ENCODE data around the gene TAF1C. TPM values are rescaled to one million over a fixed set of nuclear protein-coding genes. Genes with fewer than 3 reads are reported as not detected.

The TAF1C gene
- total RNA-seq, 1 donor from 2014 or later, result 30.2 TPM

- no peak overlapping the region for H3K4me3 ChIP-seq
- no peaks in the 10 kb centered on the region for H3K9me3 ChIP-seq
- peaks cover 0 to 39% of the 10 kb centered on the region in 2 donors for H3K36me3 ChIP-seq
- H3K4me1 ChIP-seq, result peaks cover 36% of the 10 kb centered on the region
- no peaks in the 10 kb centered on the region for H3K27me3 ChIP-seq
- peak overlapping the region; percentile 80 for H3K27ac ChIP-seq
- intact Hi-C loops (cut with DNase I), result loop anchor here (10.0 kb wide), 1 partner anchor 223 kb away; the partner anchor contains the start of gene OSGIN1
- DNase-seq (ENCODE audit: extremely low spot score in 2 of 2), result no peak
- no peak for TF ChIP-seq POLR2A (IDR thresholded peaks at IDR 0.05)
- no peak for TF ChIP-seq CTCF (IDR thresholded peaks at IDR 0.05)
- TF ChIP-seq POLR2AphosphoS5 (IDR thresholded peaks at IDR 0.05; ENCODE audit: insufficient read depth in 1 of 2, low read depth in 1 of 2), result no peak
Observed at GRCh38 chr16:84177741-84178073, 9.2 kb downstream of the TAF1C start.

GRCh38 chr16:84176192-84177053, 10.4 kb downstream of the TAF1C start:
- no peak for DNase-seq (ENCODE audit: extremely low spot score in 2 of 2)
- intact Hi-C loops (cut with DNase I), result loop anchor here (10.0 kb wide), 1 partner anchor 222 kb away; the partner anchor contains the start of gene OSGIN1
- H3K4me3 ChIP-seq, result no peak overlapping the region
- H3K9me3 ChIP-seq, result no peaks in the 10 kb centered on the region
- TF ChIP-seq POLR2AphosphoS5 (IDR thresholded peaks at IDR 0.05; ENCODE audit: insufficient read depth in 1 of 2, low read depth in 1 of 2) (no peak), POLR2A (IDR thresholded peaks at IDR 0.05) (no peak), CTCF (IDR thresholded peaks at IDR 0.05) (no peak)
- peaks cover 0 to 26% of the 10 kb centered on the region in 2 donors for H3K36me3 ChIP-seq
- H3K27ac ChIP-seq, result peak overlapping the region; percentile 80
- no peaks in the 10 kb centered on the region for H3K27me3 ChIP-seq
- H3K4me1 ChIP-seq, result peaks cover 36% of the 10 kb centered on the region

GRCh38 chr16:84175350-84176081, 11.3 kb downstream of the TAF1C start:
- H3K27me3 ChIP-seq, result no peaks in the 10 kb centered on the region
- TF ChIP-seq CTCF (IDR thresholded peaks at IDR 0.05) (peak in 1 of 3 experiments; percentile 49), POLR2A (IDR thresholded peaks at IDR 0.05) (no peak)

GRCh38 chr16:84174396-84174795, 12.5 kb downstream of the TAF1C start:
- intact Hi-C loops (cut with DNase I), result loop anchor here (10.0 kb wide), 1 partner anchor 220 kb away; the partner anchor contains the start of gene OSGIN1

More at GRCh38 chr16:84175350-84176081, 11.3 kb downstream of the TAF1C start:
- intact Hi-C loops (cut with DNase I), result loop anchor here (10.0 kb wide), 1 partner anchor 221 kb away; the partner anchor contains the start of gene OSGIN1
- H3K4me3 ChIP-seq, result no peak overlapping the region
- H3K4me1 ChIP-seq, result peaks cover 36% of the 10 kb centered on the region
- no peaks in the 10 kb centered on the region for H3K9me3 ChIP-seq
- peak overlapping the region; percentile 80 for H3K27ac ChIP-seq
- H3K36me3 ChIP-seq, result peaks cover 0 to 17% of the 10 kb centered on the region in 2 donors
- no peak for DNase-seq (ENCODE audit: extremely low spot score in 2 of 2)

More at GRCh38 chr16:84174396-84174795, 12.5 kb downstream of the TAF1C start:
- no peak overlapping the region for H3K27ac ChIP-seq
- TF ChIP-seq CTCF (IDR thresholded peaks at IDR 0.05) (no peak), POLR2AphosphoS5 (IDR thresholded peaks at IDR 0.05; ENCODE audit: insufficient read depth in 1 of 2, low read depth in 1 of 2) (no peak), POLR2A (IDR thresholded peaks at IDR 0.05) (no peak)
- H3K4me3 ChIP-seq, result no peak overlapping the region
- peaks cover 0 to 6% of the 10 kb centered on the region in 2 donors for H3K36me3 ChIP-seq
- peaks cover 36% of the 10 kb centered on the region for H3K4me1 ChIP-seq
- no peaks in the 10 kb centered on the region for H3K27me3 ChIP-seq
- no peak for DNase-seq (ENCODE audit: extremely low spot score in 2 of 2)
- H3K9me3 ChIP-seq, result no peaks in the 10 kb centered on the region
